Endothelial cell of umbilical vein (primary cell): ENCODE results near the gene KRTAP10-11. TPM values are rescaled to one million over a fixed set of nuclear protein-coding genes. Genes with fewer than 3 reads are reported as not detected.

Experiments used
- BruUV-seq: library from RNA; stranded (reverse); fragments of 400-500 nt; replicated peaks from 2 replicates; lab custom pipeline; 2021; lab: Mats Ljungman, UMichigan
- CTCF ChIA-PET: fragments of 300-600, 350-600 bp; sonication (Branson Sonifier 250); formaldehyde crosslinking; loops from one replicate; lab custom pipeline; 2021; ENCODE audit warnings: antibody characterized with exemption, inconsistent platforms; lab: Charles Lee
- POLR2A ChIA-PET: fragments of 300-600, 350-600 bp; sonication (Branson Sonifier 250); formaldehyde crosslinking; loops from one replicate; lab custom pipeline; 2021; ENCODE audit warnings: antibody characterized with exemption, inconsistent platforms; lab: Charles Lee
- DNase-seq: peaks from one replicate; pipeline ENCODE4 v3.0.0-alpha.2; 2011; ENCODE audit warnings: low read depth, low spot score
- FAIRE-seq: peaks from 2 replicates; lab custom pipeline; 2011; peaks lifted over from hg19 to GRCh38; lab: Jason Lieb, UNC
- H2AFZ ChIP-seq: 2 replicates; pipeline ENCODE4 v1.6.0; 2012; ENCODE audit warnings: low read depth, low read length, control low read depth, inconsistent platforms
- H3K27ac ChIP-seq: 2 replicates; pipeline ENCODE4 v1.5.1; 2011; ENCODE audit warnings: low read depth, mild to moderate bottlenecking, control low read depth, low read length, moderate library complexity; ENCODE audit not compliant: insufficient read depth
- H3K27me3 ChIP-seq, 2 experiments: 2 replicates each; pipeline versions ENCODE4 v1.6.0 to v1.6.1; 2011; ENCODE audit warnings: low read length in 2 of 2, mixed read lengths in 1 of 2; ENCODE audit not compliant: control insufficient read depth in 2 of 2, insufficient read depth in 2 of 2
- H3K36me3 ChIP-seq, 2 experiments: 2 replicates in 1 of 2; 3 replicates in 1 of 2; pipeline ENCODE4 v1.5.1; 2011; ENCODE audit warnings: low read length in 2 of 2, mild to moderate bottlenecking in 1 of 2, moderate library complexity in 1 of 2; ENCODE audit not compliant: control insufficient read depth in 2 of 2, insufficient read depth in 2 of 2; ENCODE audit errors: extremely low read depth in 1 of 2
- H3K4me1 ChIP-seq: 3 replicates; pipeline ENCODE4 v1.5.1; 2011; ENCODE audit warnings: mild to moderate bottlenecking, low read length; ENCODE audit not compliant: control insufficient read depth, insufficient read depth; ENCODE audit errors: extremely low read depth
- H3K4me2 ChIP-seq: 2 replicates; pipeline ENCODE4 v1.6.1; 2011; ENCODE audit warnings: low read length, control low read depth, mixed read lengths; ENCODE audit not compliant: insufficient read depth
- H3K4me3 ChIP-seq, 3 experiments: fragments of 200-600 bp in 1 of 3; sonication (generic), shearing (Covaris generic) in 1 of 3; replicated peaks in 1 of 3; 2 replicates each; pipeline ENCODE4 v1.5.1; 2011 to 2016; ENCODE audit warnings: control low read depth in 3 of 3, low read length in 3 of 3, mild to moderate bottlenecking in 2 of 3, inconsistent platforms in 1 of 3, low read depth in 1 of 3, moderate library complexity in 1 of 3; ENCODE audit not compliant: insufficient read depth in 1 of 3
- H3K79me2 ChIP-seq: 2 replicates; pipeline ENCODE4 v1.6.0; 2012; ENCODE audit warnings: low read length, inconsistent platforms; ENCODE audit not compliant: control insufficient read depth, insufficient read depth
- H3K9ac ChIP-seq: replicated peaks from 2 replicates; pipeline ENCODE3; 2011; ENCODE audit warnings: low read length, control low read depth; ENCODE audit not compliant: insufficient read depth; ENCODE audit errors: extremely low read depth
- H3K9me1 ChIP-seq: replicated peaks from 3 replicates; pipeline ENCODE4 v1.6.0; 2011; ENCODE audit warnings: mild to moderate bottlenecking, low read length; ENCODE audit not compliant: control insufficient read depth, insufficient read depth; ENCODE audit errors: extremely low read depth
- H3K9me3 ChIP-seq: replicated peaks from 2 replicates; pipeline ENCODE4 v1.5.1; 2012; ENCODE audit warnings: low read length, inconsistent platforms; ENCODE audit not compliant: control insufficient read depth, insufficient read depth
- H4K20me1 ChIP-seq: replicated peaks from 2 replicates; pipeline ENCODE3; 2011; ENCODE audit warnings: mild to moderate bottlenecking, low read length; ENCODE audit not compliant: control insufficient read depth, insufficient read depth; ENCODE audit errors: extremely low read depth
- EZH2 ChIP-seq: IDR thresholded peaks from 2 replicates; pipeline ENCODE4 v1.6.1; 2012; ENCODE audit warnings: borderline replicate concordance, low read depth, mild to moderate bottlenecking, moderate library complexity, low read length, inconsistent platforms; ENCODE audit not compliant: severe bottlenecking
- FOS ChIP-seq: IDR thresholded peaks from 2 replicates; pipeline ENCODE4 v1.6.1; 2011; ENCODE audit warnings: mild to moderate bottlenecking, low read length, moderate library complexity, borderline replicate concordance; ENCODE audit not compliant: insufficient read depth
- GATA2 ChIP-seq: IDR thresholded peaks from 2 replicates; pipeline ENCODE4 v1.7.0; 2011; ENCODE audit warnings: low read depth, mild to moderate bottlenecking, moderate library complexity, mixed read lengths, low read length; ENCODE audit not compliant: insufficient read length, insufficient read depth
- JUN ChIP-seq: IDR thresholded peaks from 2 replicates; pipeline ENCODE4 v1.6.1; 2011; ENCODE audit warnings: borderline replicate concordance, low read depth; ENCODE audit not compliant: insufficient read length, insufficient read depth
- POLR2A ChIP-seq: IDR thresholded peaks from 2 replicates; pipeline ENCODE4 v1.6.1; 2012; ENCODE audit warnings: low read depth, mild to moderate bottlenecking, control low read depth, low read length
- dilution Hi-C: fragments of 300-500 bp; cut with MboI; formaldehyde crosslinking; loops from one replicate; pipeline ENCODE4 v1.15.0; 2019; ENCODE audit warnings: low sequenced_read_pairs; ENCODE audit not compliant: extremely low pct_ligation_motif_present
- intact Hi-C: fragments of 100-400 bp; cut with micrococcal nuclease; formaldehyde crosslinking; loops from one replicate; pipeline ENCODE4 v1.10.0; 2022
- polyA plus RNA-seq, 4 experiments: library from polyadenylated mRNA; depleted of rRNA in 3 of 4; stranded (reverse) in 3 of 4; unstranded in 1 of 4; fragments of >200 nt; gene quantifications; 2 replicates each; pipeline versions ENCODE4 v1.2.1 to v1.2.3, GENCODE V29; 2011 to 2012; ENCODE audit warnings: missing spikeins in 1 of 4
- total RNA-seq: library from RNA; stranded (reverse); gene quantifications from 2 replicates; pipeline ENCODE4 v1.2.3, GENCODE V29; 2021
- TF ChIP-seq, protein P1 (sequence below): IDR thresholded peaks from 2 replicates; pipeline ENCODE4 v1.6.1; 2011; ENCODE audit not compliant: insufficient read depth, insufficient read length
- TF ChIP-seq, protein P2 (sequence below), 2 donors: IDR thresholded peaks; 1 replicate in 1 of 2; 2 replicates in 1 of 2; pipeline ENCODE4 v1.5.1; 2011; ENCODE audit warnings: low read length in 2 of 2, mild to moderate bottlenecking in 2 of 2, moderate library complexity in 2 of 2, control low read depth in 1 of 2, inconsistent platforms in 1 of 2, low read depth in 1 of 2; ENCODE audit not compliant: insufficient read depth in 1 of 2; ENCODE audit errors: extremely low read depth in 1 of 2

The KRTAP10-11 gene
- total and polyA plus RNA-seq, 2 donors (not counting 3 experiments of a cell fraction or from before 2014, with no cell fraction given): not detected

DNA sequence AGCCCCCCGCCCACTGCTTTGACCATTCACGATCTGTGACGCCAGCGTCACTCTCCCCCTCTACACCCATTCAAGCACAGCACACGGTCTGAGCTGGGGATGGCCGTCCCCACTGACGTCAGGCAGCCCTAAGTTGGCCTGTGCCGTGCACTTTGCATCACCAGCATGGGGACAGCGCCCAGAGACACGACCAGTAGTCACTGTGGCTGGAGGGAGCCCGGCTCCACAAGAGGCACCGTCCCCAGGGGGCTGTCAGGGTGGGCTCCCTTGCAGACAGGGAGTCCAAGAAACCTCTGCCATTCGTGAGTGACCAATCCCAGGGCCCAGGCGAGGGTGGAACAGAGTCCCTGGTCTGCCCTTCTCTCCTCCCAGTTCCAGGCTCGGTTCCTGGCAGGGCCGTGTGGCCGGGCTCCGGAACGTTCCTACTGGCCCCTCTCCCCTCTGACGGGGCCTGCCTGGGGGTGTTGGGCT lies 32.0 kb upstream of the KRTAP10-11 start:
- H3K36me3 ChIP-seq: no peaks in the 10 kb centered on the region
- H4K20me1 ChIP-seq: no peaks in the 10 kb centered on the region
- H3K9ac ChIP-seq: no peak overlapping the region
- no peaks in the 10 kb centered on the region for H3K9me1 ChIP-seq
- BruUV-seq: no TSS peak
- H3K27me3 ChIP-seq: no peaks in the 10 kb centered on the region
- no peak for DNase-seq
- H2AFZ ChIP-seq: no peak overlapping the region
- FAIRE-seq: no peak
- no peak overlapping the region for H3K4me2 ChIP-seq
- H3K79me2 ChIP-seq: no peaks in the 10 kb centered on the region
- TF ChIP-seq GATA2 (no peak), FOS (no peak), EZH2 (no peak), POLR2A (no peak), JUN (no peak)
- TF ChIP-seq, protein P1, sequence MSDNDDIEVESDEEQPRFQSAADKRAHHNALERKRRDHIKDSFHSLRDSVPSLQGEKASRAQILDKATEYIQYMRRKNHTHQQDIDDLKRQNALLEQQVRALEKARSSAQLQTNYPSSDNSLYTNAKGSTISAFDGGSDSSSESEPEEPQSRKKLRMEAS: no peak
- TF ChIP-seq, protein P2, sequence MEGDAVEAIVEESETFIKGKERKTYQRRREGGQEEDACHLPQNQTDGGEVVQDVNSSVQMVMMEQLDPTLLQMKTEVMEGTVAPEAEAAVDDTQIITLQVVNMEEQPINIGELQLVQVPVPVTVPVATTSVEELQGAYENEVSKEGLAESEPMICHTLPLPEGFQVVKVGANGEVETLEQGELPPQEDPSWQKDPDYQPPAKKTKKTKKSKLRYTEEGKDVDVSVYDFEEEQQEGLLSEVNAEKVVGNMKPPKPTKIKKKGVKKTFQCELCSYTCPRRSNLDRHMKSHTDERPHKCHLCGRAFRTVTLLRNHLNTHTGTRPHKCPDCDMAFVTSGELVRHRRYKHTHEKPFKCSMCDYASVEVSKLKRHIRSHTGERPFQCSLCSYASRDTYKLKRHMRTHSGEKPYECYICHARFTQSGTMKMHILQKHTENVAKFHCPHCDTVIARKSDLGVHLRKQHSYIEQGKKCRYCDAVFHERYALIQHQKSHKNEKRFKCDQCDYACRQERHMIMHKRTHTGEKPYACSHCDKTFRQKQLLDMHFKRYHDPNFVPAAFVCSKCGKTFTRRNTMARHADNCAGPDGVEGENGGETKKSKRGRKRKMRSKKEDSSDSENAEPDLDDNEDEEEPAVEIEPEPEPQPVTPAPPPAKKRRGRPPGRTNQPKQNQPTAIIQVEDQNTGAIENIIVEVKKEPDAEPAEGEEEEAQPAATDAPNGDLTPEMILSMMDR (IDR thresholded peaks at IDR 0.05; ENCODE audit: extremely low read depth in 1 of 2, insufficient read depth in 1 of 2, low read depth in 1 of 2, low read length in 2 of 2): no peak
- H3K27ac ChIP-seq: no peak overlapping the region
- ChIA-PET CTCF (no interaction called here), POLR2A (no interaction called here)
- H3K4me1 ChIP-seq: no peaks in the 10 kb centered on the region
- dilution Hi-C loops: no loop called here
- peaks cover 5% of the 10 kb centered on the region for H3K9me3 ChIP-seq
- H3K4me3 ChIP-seq: no peak overlapping the region
- intact Hi-C loops: no loop called here
